Fibroblast of the aortic adventitia (primary cell): ENCODE results near the gene OR51G1. TPM values are rescaled to one million over a fixed set of nuclear protein-coding genes. Genes with fewer than 3 reads are reported as not detected.
A peak's percentile ranks its signal among the peaks of the same experiment; 100 is the strongest.

Source experiments
- DNase-seq: peaks from one replicate; pipeline ENCODE4 v3.0.0-alpha.2; 2010; ENCODE audit warnings: low read depth
- H3K4me3 ChIP-seq: 2 replicates; pipeline ENCODE4 v1.5.1; 2011; ENCODE audit warnings: low read depth, mild to moderate bottlenecking, control low read depth, low read length, moderate library complexity
- CTCF ChIP-seq: IDR thresholded peaks from 2 replicates; pipeline ENCODE4 v1.5.1; 2011; ENCODE audit warnings: mild to moderate bottlenecking, low read length, control low read depth, inconsistent platforms; ENCODE audit not compliant: insufficient read depth
- total RNA-seq: library from RNA; depleted of rRNA; stranded (reverse); fragments of >200 nt; gene quantifications from 2 replicates; pipeline ENCODE4 v1.2.3, GENCODE V29; 2012; ENCODE audit warnings: low replicate concordance

The OR51G1 gene
- total RNA-seq, 1 donor: not detected

GRCh38 chr11:4891996-4892640 is 32.0 kb downstream of the OR51G1 start:
- peak; percentile 19 for TF ChIP-seq CTCF

GRCh38 chr11:4890279-4890678 is 33.9 kb downstream of the OR51G1 start:
- no peak for DNase-seq
- no peak for TF ChIP-seq CTCF

More at GRCh38 chr11:4891996-4892640, 32.0 kb downstream of the OR51G1 start:
- DNase-seq: peak; percentile 75
- no peak overlapping the region for H3K4me3 ChIP-seq

GRCh38 chr11:4887591-4887990 is 36.5 kb downstream of the OR51G1 start:
- no peak for DNase-seq
- TF ChIP-seq CTCF: no peak
- no peak overlapping the region for H3K4me3 ChIP-seq

More at GRCh38 chr11:4890279-4890678, 33.9 kb downstream of the OR51G1 start:
- H3K4me3 ChIP-seq: no peak overlapping the region

- no peak for TF ChIP-seq CTCF
- no peak for DNase-seq
Observed at GRCh38 chr11:4886186-4886585, 38.0 kb downstream of the OR51G1 start.

DNA sequence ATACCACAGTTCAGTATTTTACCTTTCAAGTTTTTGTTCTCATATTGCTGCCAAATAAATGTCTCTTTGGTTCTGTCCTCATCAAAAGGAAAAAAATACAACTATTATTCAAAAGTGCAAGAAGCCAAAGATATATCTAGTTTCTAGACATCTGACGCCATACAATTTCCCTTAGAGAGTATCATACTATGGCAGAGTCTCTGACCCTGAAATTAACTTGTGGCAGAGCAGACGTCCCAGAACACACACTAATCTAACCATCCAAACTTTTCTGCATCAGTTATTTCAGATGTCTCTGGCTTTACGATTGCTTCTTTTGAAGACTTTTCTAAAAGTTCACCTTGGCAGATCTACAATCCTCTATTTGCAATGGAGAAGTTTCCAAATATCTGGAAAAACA is 39.8 kb downstream of the OR51G1 start:
- H3K4me3 ChIP-seq: no peak overlapping the region
- TF ChIP-seq CTCF: no peak
- no peak for DNase-seq

More at GRCh38 chr11:4886186-4886585, 38.0 kb downstream of the OR51G1 start:
- H3K4me3 ChIP-seq: no peak overlapping the region

DNA sequence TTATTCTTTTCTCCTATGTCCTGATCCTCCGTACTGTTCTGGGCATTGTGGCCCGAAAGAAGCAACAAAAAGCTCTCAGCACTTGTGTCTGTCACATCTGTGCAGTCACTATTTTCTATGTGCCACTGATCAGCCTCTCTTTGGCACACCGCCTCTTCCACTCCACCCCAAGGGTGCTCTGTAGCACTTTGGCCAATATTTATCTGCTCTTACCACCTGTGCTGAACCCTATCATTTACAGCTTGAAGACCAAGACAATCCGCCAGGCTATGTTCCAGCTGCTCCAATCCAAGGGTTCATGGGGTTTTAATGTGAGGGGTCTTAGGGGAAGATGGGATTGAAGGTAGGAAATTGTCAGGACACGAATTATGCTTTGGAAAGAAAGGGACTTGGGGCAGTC is 41.6 kb downstream of the OR51G1 start:
- H3K4me3 ChIP-seq: no peak overlapping the region
- DNase-seq: no peak
- no peak for TF ChIP-seq CTCF
